Astrocyte of the hippocampus (primary cell): ENCODE data around the gene ANXA11.
"Not testable (repeated sequence)": the region's sequence is repeated elsewhere in the genome, so short reads cannot be mapped to it uniquely, and the experiment has no call there.

Experiments
- DNase-seq: peaks from one replicate; pipeline ENCODE4 v3.0.0; 2011; ENCODE audit warnings: low read depth, low spot score

ANXA11 gene

GRCh38 chr10:80146918-80147317 lies 58.4 kb downstream of the ANXA11 start:
- DNase-seq, result no peak

GRCh38 chr10:80145406-80146308 lies 59.7 kb downstream of the ANXA11 start:
- DNase-seq, result peak; percentile 34

GRCh38 chr10:80144696-80145131 lies 60.6 kb downstream of the ANXA11 start:
- DNase-seq, result no peak

- no peak for DNase-seq
These were observed 61.2 kb downstream of the ANXA11 start for GRCh38 chr10:80144067-80144695.

- DNase-seq, result no peak
These were observed 63.5 kb downstream of the ANXA11 start for GRCh38 chr10:80141696-80142460.

GRCh38 chr10:80140251-80140650 lies 65.1 kb downstream of the ANXA11 start:
- DNase-seq, result no peak

GRCh38 chr10:80139265-80139664 lies 66.1 kb downstream of the ANXA11 start:
- DNase-seq, result no peak

- no peak for DNase-seq
These were observed 67.4 kb downstream of the ANXA11 start for GRCh38 chr10:80137920-80138319.

- DNase-seq, result no peak
These were observed 68.1 kb downstream of the ANXA11 start for GRCh38 chr10:80137031-80137862.

GRCh38 chr10:80136134-80136571 lies 69.2 kb downstream of the ANXA11 start:
- peak; percentile 83 for DNase-seq

- not testable (repeated sequence) for DNase-seq
These were observed 71.7 kb downstream of the ANXA11 start for GRCh38 chr10:80133687-80134086.

GRCh38 chr10:80133206-80133605 lies 72.1 kb downstream of the ANXA11 start:
- no peak for DNase-seq

- DNase-seq, result peak; percentile 66
These were observed 72.8 kb downstream of the ANXA11 start, which contains the start of gene PLAC9 for GRCh38 chr10:80132299-80133139. Gene PLAC9, plus strand, starts transcription at chr10:80132730. Its CDS starts 33 bp downstream, at chr10:80132763.

GRCh38 chr10:80131499-80131901 lies 73.8 kb downstream of the ANXA11 start:
- peak; percentile 56 for DNase-seq

GRCh38 chr10:80126876-80127275 lies 78.5 kb downstream of the ANXA11 start:
- no peak for DNase-seq

GRCh38 chr10:80122746-80123145 lies 82.6 kb downstream of the ANXA11 start:
- no peak for DNase-seq

- no peak for DNase-seq
These were observed 83.1 kb downstream of the ANXA11 start for GRCh38 chr10:80122110-80122710.

- no peak for DNase-seq
These were observed 86.7 kb downstream of the ANXA11 start for GRCh38 chr10:80118669-80119068.

GRCh38 chr10:80110986-80111385 lies 94.4 kb downstream of the ANXA11 start:
- DNase-seq, result no peak
